PC-9 (cell line): ENCODE measurements around the gene RNF148. TPM values are rescaled to one million over a fixed set of nuclear protein-coding genes. Genes with fewer than 3 reads are reported as not detected.

Experiments used
- BruUV-seq: library from RNA; stranded (reverse); fragments of 400-500 nt; replicated peaks from 2 replicates; lab custom pipeline; 2021; lab: Mats Ljungman, UMichigan
- CTCF ChIA-PET: fragments of 300-600 bp; sonication (Branson Sonifier 250); formaldehyde crosslinking; loops from one replicate; lab custom pipeline; 2022; ENCODE audit warnings: antibody characterized with exemption; lab: Charles Lee
- POLR2A ChIA-PET: fragments of 300-600 bp; sonication (Branson Sonifier 250); formaldehyde crosslinking; loops from one replicate; lab custom pipeline; 2022; ENCODE audit warnings: antibody characterized with exemption; ENCODE audit not compliant: unreplicated experiment; lab: Charles Lee
- DNase-seq, 2 experiments: peaks; one replicate each; pipeline versions ENCODE4 v3.0.0 to v3.0.0-alpha.2; 2015 to 2022; ENCODE audit warnings: mixed read lengths in 1 of 2
- H2AFZ ChIP-seq: fragments of 200-600 bp; sonication (generic); 2 replicates; pipeline ENCODE4 v1.8.1; 2017; ENCODE audit warnings: antibody characterized with exemption
- H3F3A ChIP-seq: fragments of 200-600 bp; sonication (generic); 2 replicates; pipeline ENCODE4 v1.8.1; 2017; ENCODE audit warnings: antibody characterized with exemption, mild to moderate bottlenecking, low read depth; ENCODE audit not compliant: insufficient read depth
- H3K27ac ChIP-seq: fragments of 200-600 bp; sonication (generic); 2 replicates; pipeline ENCODE4 v1.6.1; 2016; ENCODE audit warnings: mixed run types
- H3K27me3 ChIP-seq: fragments of 200-600 bp; sonication (generic); 2 replicates; pipeline ENCODE4 v1.6.1; 2016; ENCODE audit warnings: low read depth, mixed run types; ENCODE audit not compliant: insufficient read depth
- H3K36me3 ChIP-seq: fragments of 200-600 bp; sonication (generic); 2 replicates; pipeline ENCODE4 v1.6.1; 2016; ENCODE audit warnings: low read depth, mixed run types
- H3K4me1 ChIP-seq: fragments of 200-600 bp; sonication (generic); replicated peaks from 2 replicates; pipeline ENCODE4 v1.6.1; 2016; ENCODE audit warnings: mixed run types; ENCODE audit not compliant: insufficient read depth
- H3K4me2 ChIP-seq: fragments of 200-600 bp; sonication (generic); 2 replicates; pipeline ENCODE4 v1.6.1; 2017; ENCODE audit warnings: mixed run types
- H3K4me3 ChIP-seq: fragments of 200-600 bp; sonication (generic); 2 replicates; pipeline ENCODE4 v1.6.1; 2016; ENCODE audit warnings: mixed run types
- H3K79me2 ChIP-seq: fragments of 200-600 bp; sonication (generic); 2 replicates; pipeline ENCODE4 v1.6.1; 2017; ENCODE audit warnings: low read depth, mixed run types
- H3K9me2 ChIP-seq: fragments of 200-600 bp; sonication (generic); 2 replicates; pipeline ENCODE4 v1.8.1; 2017; ENCODE audit warnings: mild to moderate bottlenecking; ENCODE audit not compliant: insufficient read depth
- H3K9me3 ChIP-seq: fragments of 200-600 bp; sonication (generic); 2 replicates; pipeline ENCODE4 v1.8.1; 2016; ENCODE audit warnings: low read depth; ENCODE audit not compliant: insufficient read depth
- H4K20me1 ChIP-seq: fragments of 200-600 bp; sonication (generic); 2 replicates; pipeline ENCODE4 v1.8.1; 2017; ENCODE audit not compliant: insufficient read depth
- CTCF ChIP-seq: fragments of 200-600 bp; sonication (generic); conservative IDR thresholded peaks from 2 replicates; pipeline ENCODE4 v1.6.1; 2017; ENCODE audit warnings: mixed run types, antibody characterized with exemption, mild to moderate bottlenecking, moderate library complexity
- EZH2 ChIP-seq: fragments of 200-600 bp; sonication (generic); IDR thresholded peaks from 2 replicates; pipeline ENCODE4 v1.8.0; 2017; ENCODE audit warnings: antibody characterized with exemption, low read depth
- intact Hi-C: fragments of 100-400 bp; cut with micrococcal nuclease; formaldehyde crosslinking; loops from one replicate; pipeline ENCODE4 v1.10.0; 2022; ENCODE audit not compliant: unreplicated experiment
- total RNA-seq: library from RNA; stranded (reverse); gene quantifications from 2 replicates; pipeline ENCODE4 v1.2.3, GENCODE V29; 2021

RNF148 gene
- total RNA-seq, 1 experiment from 2014 or later: 0.72 TPM

- ChIA-PET POLR2A (no interaction called here), CTCF (no interaction called here)
- Histone ChIP-seq H3K27ac (no peak overlapping the region), H3K4me1 (no peaks in the 10 kb centered on the region), H4K20me1 (no peaks in the 10 kb centered on the region), H2AFZ (no peak overlapping the region), H3K79me2 (no peaks in the 10 kb centered on the region), H3K9me3 (no peaks in the 10 kb centered on the region), H3K4me3 (no peak overlapping the region), H3K27me3 (no peaks in the 10 kb centered on the region), H3K4me2 (no peak overlapping the region), H3K36me3 (no peaks in the 10 kb centered on the region), H3F3A (no peaks in the 10 kb centered on the region), H3K9me2 (no peaks in the 10 kb centered on the region)
- no peak for DNase-seq
- TF ChIP-seq CTCF (no peak), EZH2 (no peak)
- intact Hi-C loops: no loop called here
- no TSS peak for BruUV-seq
These were observed 12.5 kb upstream of the RNF148 start for GRCh38 chr7:122715183-122715582.

GRCh38 chr7:122710916-122711315 is 8.2 kb upstream of the RNF148 start:
- Histone ChIP-seq H2AFZ (no peak overlapping the region), H3K4me1 (no peaks in the 10 kb centered on the region), H3K9me3 (no peaks in the 10 kb centered on the region), H3K79me2 (no peaks in the 10 kb centered on the region), H3K27ac (no peak overlapping the region), H3K4me2 (no peak overlapping the region), H3F3A (no peaks in the 10 kb centered on the region), H4K20me1 (no peaks in the 10 kb centered on the region), H3K9me2 (no peaks in the 10 kb centered on the region), H3K36me3 (no peaks in the 10 kb centered on the region), H3K4me3 (no peak overlapping the region), H3K27me3 (no peaks in the 10 kb centered on the region)
- POLR2A ChIA-PET: no interaction called here
- CTCF ChIA-PET: no interaction called here
- no peak for TF ChIP-seq EZH2
- intact Hi-C loops: no loop called here
- no peak for DNase-seq
- no TSS peak for BruUV-seq

GRCh38 chr7:122709930-122710646 is 7.4 kb upstream of the RNF148 start:
- no peak overlapping the region for H3K27ac ChIP-seq
- intact Hi-C loops: no loop called here
- H3K36me3 ChIP-seq: no peaks in the 10 kb centered on the region
- BruUV-seq: no TSS peak
- no peak overlapping the region for H3K4me2 ChIP-seq
- H3K4me1 ChIP-seq: no peaks in the 10 kb centered on the region
- H3K4me3 ChIP-seq: no peak overlapping the region
- POLR2A ChIA-PET: no interaction called here
- TF ChIP-seq CTCF (no peak), EZH2 (no peak)
- CTCF ChIA-PET: no interaction called here
- H4K20me1 ChIP-seq: no peaks in the 10 kb centered on the region
- H3K9me2 ChIP-seq: no peaks in the 10 kb centered on the region
- DNase-seq: no peak
- H2AFZ ChIP-seq: no peak overlapping the region
- no peaks in the 10 kb centered on the region for H3F3A ChIP-seq
- H3K9me3 ChIP-seq: no peaks in the 10 kb centered on the region
- H3K79me2 ChIP-seq: no peaks in the 10 kb centered on the region
- H3K27me3 ChIP-seq: no peaks in the 10 kb centered on the region

- H3K4me3 ChIP-seq: no peak overlapping the region
- no peaks in the 10 kb centered on the region for H3K79me2 ChIP-seq
- no peaks in the 10 kb centered on the region for H4K20me1 ChIP-seq
- no peaks in the 10 kb centered on the region for H3K27me3 ChIP-seq
- H3K9me3 ChIP-seq: no peaks in the 10 kb centered on the region
- intact Hi-C loops: no loop called here
- CTCF ChIA-PET: no interaction called here
- DNase-seq: no peak
- no peak overlapping the region for H3K27ac ChIP-seq
- no peaks in the 10 kb centered on the region for H3F3A ChIP-seq
- H3K36me3 ChIP-seq: no peaks in the 10 kb centered on the region
- no TSS peak for BruUV-seq
- no peaks in the 10 kb centered on the region for H3K9me2 ChIP-seq
- TF ChIP-seq CTCF (no peak), EZH2 (no peak)
- no peak overlapping the region for H3K4me2 ChIP-seq
- H3K4me1 ChIP-seq: no peaks in the 10 kb centered on the region
- H2AFZ ChIP-seq: no peak overlapping the region
- POLR2A ChIA-PET: no interaction called here
These were observed 4.1 kb upstream of the RNF148 start for GRCh38 chr7:122706836-122707235.
